H9 (cell line): ENCODE results near the gene HYAL1. TPM values are rescaled to one million over a fixed set of nuclear protein-coding genes. Genes with fewer than 3 reads are reported as not detected.

ENCODE experiments used
- DNase-seq: peaks from one replicate; pipeline ENCODE4 v3.0.0-alpha.2; 2017
- H2AFZ ChIP-seq: one replicate; pipeline ENCODE4 v1.6.1; 2013; ENCODE audit warnings: mild to moderate bottlenecking, low read length, control low read depth, moderate library complexity
- H2AK5ac ChIP-seq: 2 replicates; pipeline ENCODE4 v1.6.1; 2013; ENCODE audit warnings: low read length, control low read depth, mixed read lengths; ENCODE audit not compliant: insufficient read length
- H2BK120ac ChIP-seq: one replicate; pipeline ENCODE4 v1.6.1; 2013; ENCODE audit warnings: low read depth, mild to moderate bottlenecking, low read length, control low read depth, inconsistent platforms; ENCODE audit not compliant: poor library complexity, severe bottlenecking
- H2BK12ac ChIP-seq: 2 replicates; pipeline ENCODE4 v1.6.1; 2013; ENCODE audit warnings: low read length, control low read depth, mixed read lengths, low read depth; ENCODE audit not compliant: insufficient read length
- H2BK15ac ChIP-seq: 2 replicates; pipeline ENCODE4 v1.6.1; 2013; ENCODE audit warnings: low read depth, low read length, control low read depth
- H2BK20ac ChIP-seq: one replicate; pipeline ENCODE4 v1.6.1; 2013; ENCODE audit warnings: low read depth, mild to moderate bottlenecking, low read length, control low read depth, inconsistent platforms; ENCODE audit not compliant: poor library complexity, severe bottlenecking
- H2BK5ac ChIP-seq: 2 replicates; pipeline ENCODE4 v1.6.1; 2013; ENCODE audit warnings: low read length, control low read depth, mixed read lengths; ENCODE audit not compliant: insufficient read length
- H3K14ac ChIP-seq: 2 replicates; pipeline ENCODE4 v1.6.1; 2013; ENCODE audit warnings: low read length, control low read depth; ENCODE audit not compliant: insufficient read depth
- H3K18ac ChIP-seq: 2 replicates; pipeline ENCODE4 v1.6.1; 2013; ENCODE audit warnings: low read depth, mild to moderate bottlenecking, mixed read lengths, low read length, control low read depth; ENCODE audit not compliant: insufficient read length
- H3K23ac ChIP-seq: 2 replicates; pipeline ENCODE4 v1.6.1; 2013; ENCODE audit warnings: low read length, control low read depth, mixed read lengths, low read depth; ENCODE audit not compliant: insufficient read length
- H3K23me2 ChIP-seq: 2 replicates; pipeline ENCODE4 v1.6.1; 2013; ENCODE audit warnings: low read depth, mild to moderate bottlenecking, mixed read lengths, low read length, control low read depth; ENCODE audit not compliant: insufficient read length, poor library complexity, severe bottlenecking
- H3K27ac ChIP-seq: 2 replicates; pipeline ENCODE4 v1.5.1; 2013; ENCODE audit warnings: low read length, control low read depth, mixed read lengths, low read depth; ENCODE audit not compliant: insufficient read length
- H3K27me3 ChIP-seq: 2 replicates; pipeline ENCODE4 v1.6.1; 2013; ENCODE audit warnings: low read length, control low read depth, inconsistent platforms; ENCODE audit not compliant: insufficient read depth
- H3K4ac ChIP-seq: 2 replicates; pipeline ENCODE4 v1.6.1; 2013; ENCODE audit warnings: low read depth, mild to moderate bottlenecking, control low read depth, inconsistent platforms, low read length, moderate library complexity
- H3K4me1 ChIP-seq: 2 replicates; pipeline ENCODE4 v1.6.1; 2013; ENCODE audit warnings: low read length, control low read depth, inconsistent platforms; ENCODE audit not compliant: insufficient read depth
- H3K4me2 ChIP-seq: 2 replicates; pipeline ENCODE4 v1.6.1; 2013; ENCODE audit warnings: low read length, control low read depth, mixed read lengths; ENCODE audit not compliant: insufficient read length, insufficient read depth
- H3K56ac ChIP-seq: 2 replicates; pipeline ENCODE4 v1.6.1; 2013; ENCODE audit warnings: low read depth, mild to moderate bottlenecking, mixed read lengths, low read length, control low read depth; ENCODE audit not compliant: insufficient read length
- H3K79me1 ChIP-seq: 2 replicates; pipeline ENCODE4 v1.6.1; 2013; ENCODE audit warnings: low read depth, mild to moderate bottlenecking, moderate library complexity, low read length, control low read depth, inconsistent platforms; ENCODE audit not compliant: insufficient read depth, poor library complexity, severe bottlenecking
- H3K79me2 ChIP-seq: 2 replicates; pipeline ENCODE4 v1.6.1; 2013; ENCODE audit warnings: low read length, control low read depth, inconsistent platforms; ENCODE audit not compliant: insufficient read depth
- H3K9ac ChIP-seq: 2 replicates; pipeline ENCODE4 v1.6.1; 2013; ENCODE audit warnings: low read length, control low read depth, mixed read lengths; ENCODE audit not compliant: insufficient read length; ENCODE audit errors: extremely low read depth
- H3K9me3 ChIP-seq: one replicate; pipeline ENCODE4 v1.6.1; 2013; ENCODE audit warnings: low read depth, low read length, inconsistent platforms; ENCODE audit not compliant: control insufficient read depth
- H3T11ph ChIP-seq: one replicate; pipeline ENCODE4 v1.6.1; 2013; ENCODE audit warnings: mild to moderate bottlenecking, low read length, control low read depth, inconsistent platforms
- H4K20me1 ChIP-seq: one replicate; pipeline ENCODE4 v1.6.1; 2013; ENCODE audit not compliant: control insufficient read depth, insufficient read length, insufficient read depth
- H4K5ac ChIP-seq: 2 replicates; pipeline ENCODE4 v1.6.1; 2013; ENCODE audit warnings: low read depth, mild to moderate bottlenecking, mixed read lengths, low read length, control low read depth; ENCODE audit not compliant: insufficient read length
- H4K8ac ChIP-seq: replicated peaks from 2 replicates; pipeline ENCODE4 v1.6.1; 2013; ENCODE audit warnings: low read length, control low read depth, mixed read lengths, low read depth; ENCODE audit not compliant: insufficient read length
- H4K91ac ChIP-seq: 2 replicates; pipeline ENCODE4 v1.6.1; 2013; ENCODE audit warnings: low read depth, mild to moderate bottlenecking, moderate library complexity, mixed read lengths, low read length, control low read depth; ENCODE audit not compliant: insufficient read length
- H3K27ac Mint-ChIP-seq, 3 experiments: 2 replicates in 2 of 3; 3 replicates in 1 of 3; pipeline ENCODE4 v1.8.0; 2020 to 2021; ENCODE audit warnings: mixed read lengths in 3 of 3, mild to moderate bottlenecking in 1 of 3, moderate library complexity in 1 of 3
- H3K27me3 Mint-ChIP-seq: 2 replicates; pipeline ENCODE4 v1.8.0; 2021; ENCODE audit warnings: low read depth, mild to moderate bottlenecking, moderate library complexity, mixed read lengths
- H3K36me3 Mint-ChIP-seq, 3 experiments: 2 replicates in 2 of 3; 3 replicates in 1 of 3; pipeline ENCODE4 v1.8.0; 2020 to 2021; ENCODE audit warnings: low read depth in 3 of 3, mixed read lengths in 3 of 3; ENCODE audit not compliant: insufficient read depth in 1 of 3
- H3K4me1 Mint-ChIP-seq, 2 experiments: 2 replicates each; pipeline ENCODE4 v1.8.0; 2020; ENCODE audit warnings: mixed read lengths in 2 of 2
- H3K4me3 Mint-ChIP-seq, 2 experiments: 2 replicates in 1 of 2; 3 replicates in 1 of 2; pipeline ENCODE4 v1.8.0; 2020 to 2021; ENCODE audit warnings: mild to moderate bottlenecking in 2 of 2, mixed read lengths in 2 of 2, moderate library complexity in 1 of 2
- H3K9me3 Mint-ChIP-seq, 2 experiments: 2 replicates in 1 of 2; 3 replicates in 1 of 2; pipeline ENCODE4 v1.8.0; 2020; ENCODE audit warnings: mild to moderate bottlenecking in 2 of 2, mixed read lengths in 2 of 2, moderate library complexity in 1 of 2
- CTCF ChIP-seq: fragments of 200-600 bp; sonication (generic); conservative IDR thresholded peaks from 3 replicates; pipeline ENCODE4 v1.8.0; 2021; ENCODE audit warnings: antibody characterized with exemption, mild to moderate bottlenecking
- WGBS: extraction: QIAGEN DNeasy Blood & Tissue Kit; methylation state at CpG from one replicate; pipeline ENCODE4 v1.1.7; 2013; ENCODE audit warnings: missing lambda C conversion rate, low lambda C conversion rate, mixed read lengths; ENCODE audit not compliant: insufficient read length; ENCODE audit errors: extremely low coverage; 5-methylcytosine and 5-hydroxymethylcytosine counted together
- total RNA-seq: library from RNA; stranded (reverse); gene quantifications from 2 replicates; pipeline ENCODE4 v1.2.1, GENCODE V29; 2021

Gene HYAL1
- total RNA-seq, 1 experiment from 2014 or later, result 2.0 TPM

DNA sequence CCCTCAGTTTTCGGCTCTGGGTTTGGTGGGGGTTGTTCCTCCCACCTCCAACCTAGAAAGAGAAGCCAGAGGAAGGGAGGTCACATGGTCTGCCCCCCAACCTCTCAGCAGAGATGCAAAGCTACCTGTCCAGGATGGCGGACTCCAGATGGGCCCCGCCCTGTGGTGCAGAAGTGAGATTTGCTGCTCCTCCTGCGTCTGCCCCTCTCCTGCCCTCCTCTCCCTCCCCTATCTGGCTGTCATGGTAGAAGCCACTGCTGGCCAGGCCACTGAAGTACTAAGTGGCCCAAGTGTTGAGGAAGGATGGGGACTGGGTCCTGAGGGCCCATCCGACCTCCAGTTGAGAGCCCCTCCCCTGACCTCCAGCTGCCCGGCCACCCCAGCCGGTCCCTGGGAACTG is 36.5 kb downstream of the HYAL1 start:
- H3K4ac ChIP-seq, result no peak overlapping the region
- peaks cover 5% of the 10 kb centered on the region; the same call in 1 of the 2 replicates for H3K4me1 ChIP-seq
- WGBS, result no CpG with 5 or more reads among the region's 7 CpGs
- Mint-ChIP-seq H3K27ac (no peak overlapping the region), H3K9me3 (no peaks in the 10 kb centered on the region), H3K4me3 (no peak overlapping the region), H3K4me1 (peaks cover 48 to 66% of the 10 kb centered on the region in 2 experiments), H3K27me3 (peaks cover 5% of the 10 kb centered on the region), H3K36me3 (no peaks in the 10 kb centered on the region)
- H3K27ac ChIP-seq, result no peak overlapping the region
- H3K4me2 ChIP-seq, result no peak overlapping the region
- no peak overlapping the region for H2BK20ac ChIP-seq
- H2BK120ac ChIP-seq, result no peak overlapping the region
- H3K18ac ChIP-seq, result no peak overlapping the region
- H2AK5ac ChIP-seq, result no peak overlapping the region
- H3K27me3 ChIP-seq, result no peaks in the 10 kb centered on the region
- H4K20me1 ChIP-seq, result no peaks in the 10 kb centered on the region
- no peak for DNase-seq
- H3K79me1 ChIP-seq, result no peaks in the 10 kb centered on the region
- no peak overlapping the region for H2BK12ac ChIP-seq
- H3T11ph ChIP-seq, result no peak overlapping the region
- no peaks in the 10 kb centered on the region for H3K9me3 ChIP-seq
- H3K23me2 ChIP-seq, result no peaks in the 10 kb centered on the region
- H2BK15ac ChIP-seq, result no peak overlapping the region
- no peak overlapping the region for H3K9ac ChIP-seq
- no peak overlapping the region for H3K56ac ChIP-seq
- no peak overlapping the region for H3K23ac ChIP-seq
- no peak overlapping the region for H2BK5ac ChIP-seq
- no peak overlapping the region for H4K91ac ChIP-seq
- no peaks in the 10 kb centered on the region for H3K79me2 ChIP-seq
- TF ChIP-seq CTCF, result no peak
- no peak overlapping the region for H4K8ac ChIP-seq
- H4K5ac ChIP-seq, result no peak overlapping the region
- H3K14ac ChIP-seq, result no peak overlapping the region
- no peak overlapping the region for H2AFZ ChIP-seq
